Endometrial microvascular endothelial cells (primary cell): ENCODE results near the gene TMEM98. TPM values are rescaled to one million over a fixed set of nuclear protein-coding genes. Genes with fewer than 3 reads are reported as not detected.
"Not testable (repeated sequence)": the region's sequence is repeated elsewhere in the genome, so short reads cannot be mapped to it uniquely, and the experiment has no call there.

Experiments used
- in situ Hi-C: cut with HindIII; loops from 2 replicates; pipeline ENCODE4 v1.10.0; 2017; ENCODE audit warnings: low sequenced_read_pairs, low pct_unique_long_range_greater_than_20kb; ENCODE audit errors: inconsistent ontology term
- total RNA-seq: library from RNA; depleted of rRNA; stranded (reverse); fragments of >200 nt; gene quantifications from one replicate; pipeline ENCODE4 v1.2.3, GENCODE V29; 2015; ENCODE audit errors: inconsistent ontology term

Gene TMEM98
- total RNA-seq, 1 donor from 2014 or later, result 126 TPM

DNA sequence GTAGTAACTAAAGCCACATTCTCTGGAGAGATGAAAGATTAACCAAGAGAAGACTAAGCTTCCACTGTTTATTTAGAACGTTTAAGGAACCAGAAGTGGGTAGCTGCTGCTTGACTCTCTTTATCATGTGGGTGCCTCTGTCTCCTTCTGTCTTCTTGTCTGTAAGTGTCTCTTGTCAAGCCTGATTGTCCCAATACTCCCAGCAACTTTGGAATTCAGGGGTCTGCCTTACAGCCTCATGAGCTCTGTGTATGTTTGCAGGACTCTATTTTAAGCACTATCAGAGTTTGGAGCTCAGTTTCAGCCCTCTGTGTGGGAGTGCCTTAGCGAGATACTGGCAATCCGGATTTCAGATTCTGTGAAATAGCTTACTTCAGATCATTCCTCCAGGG is 34.4 kb downstream of the TMEM98 start:
- in situ Hi-C loops, result no loop called here

DNA sequence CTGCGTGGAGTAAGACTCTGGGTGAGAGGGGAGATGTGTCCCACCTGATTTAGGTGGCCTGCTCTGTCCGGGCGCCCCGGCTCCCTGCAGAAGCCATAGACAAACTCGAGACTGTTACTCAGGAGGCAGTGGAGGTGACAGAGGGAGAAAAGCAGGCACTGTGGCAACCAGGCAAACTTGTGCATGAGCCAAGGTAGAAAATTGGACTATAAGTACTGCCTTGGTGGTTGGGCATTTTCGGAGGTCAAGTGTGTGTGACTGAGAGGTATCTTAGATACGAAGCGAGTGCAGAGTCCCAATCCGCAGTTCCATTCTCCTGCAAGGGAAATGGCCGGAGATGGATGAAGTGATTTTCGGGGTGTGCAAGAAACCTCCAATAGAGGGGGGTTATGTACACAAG is 36.6 kb downstream of the TMEM98 start:
- in situ Hi-C loops, result no loop called here

DNA sequence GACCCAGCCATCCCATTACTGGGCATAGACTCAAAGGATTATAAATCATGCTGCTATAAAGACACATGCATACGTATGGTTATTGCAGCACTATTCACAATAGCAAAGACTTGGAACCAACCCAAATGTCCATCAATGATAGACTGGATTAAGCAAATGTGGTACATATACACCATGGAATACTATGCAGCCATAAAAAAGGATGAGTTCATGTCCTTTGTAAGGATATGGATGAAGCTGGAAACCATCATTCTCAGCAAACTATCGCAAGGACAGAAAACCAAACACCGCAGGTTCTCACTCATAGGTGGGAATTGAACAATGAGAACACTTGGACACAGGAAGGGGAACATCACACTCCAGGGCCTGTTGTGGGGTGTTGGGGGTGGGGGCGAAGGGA is 41.3 kb downstream of the TMEM98 start:
- in situ Hi-C loops, result not testable (repeated sequence)

DNA sequence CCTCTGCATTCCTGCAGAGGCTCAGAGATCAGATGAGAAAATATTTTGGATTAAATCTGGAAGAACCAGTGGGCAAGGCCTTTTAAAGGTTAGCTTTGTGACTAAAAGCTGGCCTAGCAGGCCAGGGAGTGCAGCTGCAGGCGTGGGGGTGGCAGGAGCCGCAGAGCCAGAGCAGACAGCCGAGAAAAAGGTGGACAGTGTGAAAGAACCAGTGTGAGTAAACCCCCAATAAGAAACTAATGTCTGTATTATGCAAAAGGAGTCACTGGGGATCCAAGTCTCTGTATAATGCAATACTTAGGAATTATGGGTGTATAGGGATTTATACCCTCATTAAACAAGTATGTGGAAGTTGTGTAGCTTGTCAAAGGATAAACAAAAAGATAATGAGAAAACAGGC is 42.3 kb downstream of the TMEM98 start:
- in situ Hi-C loops, result no loop called here

DNA sequence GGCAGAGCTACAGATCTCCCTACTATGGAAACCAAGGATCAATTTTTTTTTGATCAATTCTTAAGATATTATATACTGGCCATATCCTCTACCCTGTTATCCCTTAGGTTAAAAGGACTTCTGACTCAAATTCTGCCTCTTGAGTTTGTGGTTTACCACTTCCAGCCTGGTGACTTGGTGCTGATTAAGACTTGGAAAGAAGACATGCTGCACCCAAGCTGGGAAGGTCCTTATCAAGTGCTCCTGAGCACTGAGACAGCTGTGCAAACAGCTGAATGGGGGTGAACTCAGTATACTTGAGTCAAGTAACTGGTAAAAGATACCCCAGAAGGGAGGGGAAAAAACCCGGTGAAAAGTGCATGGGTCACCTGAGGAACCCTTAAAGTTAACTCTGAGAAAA is 43.2 kb downstream of the TMEM98 start:
- in situ Hi-C loops, result no loop called here

DNA sequence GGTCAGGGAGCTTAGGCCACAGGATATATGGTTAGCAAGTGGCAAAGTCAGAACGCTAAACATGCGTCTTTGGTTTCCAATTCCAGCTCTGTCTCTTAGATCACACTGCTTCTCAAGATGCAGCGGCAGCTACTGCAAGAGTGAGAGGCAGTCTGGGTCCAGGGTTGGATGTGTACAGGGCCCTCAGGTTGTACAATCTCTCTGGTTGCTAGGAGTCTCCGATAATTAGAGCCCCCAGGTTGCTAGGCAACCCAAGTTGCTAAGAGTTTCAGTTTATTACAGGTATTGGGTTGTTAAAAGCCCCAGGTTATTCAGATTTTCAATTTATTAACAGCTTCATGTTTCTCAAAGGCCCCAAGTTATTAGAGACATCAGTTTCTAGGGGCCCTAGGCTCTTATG is 48.2 kb downstream of the TMEM98 start:
- in situ Hi-C loops, result no loop called here

DNA sequence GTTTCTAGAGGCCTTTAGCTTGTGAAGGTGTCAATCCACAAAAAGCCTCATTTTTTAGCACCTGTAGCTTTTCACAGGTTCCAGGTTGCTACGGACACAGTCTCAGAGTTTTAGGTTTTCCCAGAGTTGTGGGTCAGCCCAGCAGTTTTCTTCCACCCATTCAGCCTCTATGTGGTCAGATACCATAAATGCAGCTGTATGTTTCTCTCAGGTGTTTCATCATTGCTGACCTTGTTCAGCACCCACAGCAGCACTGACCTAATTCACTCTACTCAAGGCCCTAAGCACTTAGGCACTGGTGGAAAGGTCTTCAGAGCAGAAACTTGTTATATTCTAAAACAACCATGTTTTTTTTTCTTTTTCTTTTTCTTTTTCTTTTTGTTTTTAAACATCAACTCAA is 48.7 kb downstream of the TMEM98 start:
- in situ Hi-C loops, result no loop called here

DNA sequence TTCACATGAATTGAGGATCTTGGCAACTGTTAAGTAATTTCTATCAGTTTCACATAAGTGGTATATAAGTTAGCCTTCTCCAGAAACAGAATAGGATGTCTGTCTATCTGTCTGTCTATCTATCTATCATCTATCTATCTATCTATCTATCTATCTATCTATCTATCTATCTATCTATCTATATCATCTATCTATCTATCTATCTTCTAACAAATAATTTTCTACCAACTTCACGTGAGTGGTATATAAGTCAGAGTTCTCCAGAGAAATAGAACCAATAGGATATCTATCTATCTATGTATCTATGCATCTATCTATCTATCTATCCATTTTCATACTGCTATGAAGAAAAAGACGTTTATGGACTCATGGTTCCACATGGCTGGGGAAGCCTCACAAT is 52.3 kb downstream of the TMEM98 start:
- in situ Hi-C loops, result no loop called here

DNA sequence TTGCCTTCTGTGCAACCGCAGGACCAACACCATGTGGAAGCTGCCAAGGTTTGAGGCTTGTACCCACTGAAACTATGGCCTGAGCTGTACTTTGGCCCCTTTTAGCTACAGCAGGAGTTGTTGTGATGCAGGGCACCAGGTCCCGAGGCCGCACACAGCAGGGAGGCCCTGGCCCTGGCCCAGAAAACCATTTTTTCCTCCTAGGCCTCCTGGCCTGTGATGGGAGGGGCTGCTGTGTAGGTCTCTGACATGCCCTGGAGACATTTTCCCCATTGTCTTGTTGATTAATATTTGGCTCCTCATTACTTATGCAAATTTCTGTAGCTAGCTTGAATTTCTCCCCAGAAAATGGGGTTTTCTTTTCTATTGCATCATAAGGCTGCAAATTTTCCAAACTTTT is 53.7 kb downstream of the TMEM98 start:
- in situ Hi-C loops, result not testable (repeated sequence)

DNA sequence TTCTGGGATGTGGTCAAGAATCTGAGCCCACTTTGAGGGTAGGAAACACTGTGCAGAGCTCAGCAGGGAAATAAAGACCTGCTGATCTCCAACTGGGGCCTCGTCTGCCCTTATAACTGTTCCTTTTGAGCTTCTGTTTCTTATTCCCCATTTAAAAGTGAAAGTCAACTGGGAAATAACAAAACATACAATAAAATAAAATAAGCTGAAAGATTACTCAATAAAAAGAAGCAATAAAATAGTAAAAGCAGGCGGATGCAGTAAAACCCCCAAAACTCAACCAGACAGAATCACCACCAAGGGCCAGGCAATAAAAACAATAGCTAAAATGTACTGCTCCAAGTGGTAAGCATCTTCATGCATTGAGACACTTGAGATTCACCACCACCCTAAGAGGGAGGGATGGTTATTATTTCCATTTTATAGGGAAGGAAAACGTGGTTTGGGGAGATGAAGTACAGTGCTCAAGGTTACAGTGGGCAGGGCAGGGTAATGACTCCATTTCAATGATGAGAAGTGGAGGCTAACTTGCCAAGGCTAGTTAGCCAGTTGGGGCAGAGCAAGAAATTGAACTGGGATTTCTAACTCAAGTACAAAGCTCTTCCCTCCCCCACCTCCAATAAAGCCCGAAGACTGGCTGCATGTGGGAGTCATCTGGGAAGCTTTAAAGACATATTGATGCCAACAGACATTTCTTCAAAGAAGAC is 57.2 kb downstream of the TMEM98 start:
- in situ Hi-C loops, result no loop called here

DNA sequence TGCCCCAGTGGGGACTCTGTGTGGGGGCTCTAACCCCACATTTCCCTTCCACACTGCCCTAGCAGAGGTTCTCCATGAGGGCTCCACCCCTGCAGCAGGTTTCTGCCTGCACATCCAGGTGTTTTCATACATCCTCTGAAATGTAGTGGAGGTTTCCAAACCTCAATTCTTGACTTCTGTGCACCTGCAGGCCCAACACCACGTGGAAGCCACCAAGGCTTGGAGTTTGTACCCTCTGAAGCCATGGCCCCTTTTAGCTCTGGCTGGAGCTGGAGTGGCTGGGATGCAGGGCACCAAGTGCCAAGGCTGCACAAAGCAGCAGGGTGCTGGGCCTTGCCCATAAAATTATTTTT is 59.5 kb downstream of the TMEM98 start:
- in situ Hi-C loops, result not testable (repeated sequence)

DNA sequence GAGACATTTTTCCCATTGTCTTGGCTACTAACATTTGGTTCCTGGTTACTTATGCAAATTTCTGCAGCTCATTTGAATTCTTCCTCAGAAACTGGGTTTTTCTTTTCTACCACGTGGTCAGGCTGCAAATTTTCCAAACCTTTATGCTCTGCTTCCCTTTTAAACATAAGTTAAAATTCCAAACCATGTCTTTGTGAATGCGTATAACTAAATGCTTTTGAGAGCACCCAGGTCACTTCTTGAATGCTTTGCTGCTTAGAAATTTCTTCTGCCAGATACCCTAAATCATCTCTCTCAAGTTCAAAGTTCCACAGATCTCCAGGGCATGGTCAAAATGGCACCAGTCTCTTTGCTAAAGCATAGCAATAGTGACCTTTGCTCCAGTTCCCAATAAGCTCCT is 59.9 kb downstream of the TMEM98 start:
- in situ Hi-C loops, result not testable (repeated sequence)

DNA sequence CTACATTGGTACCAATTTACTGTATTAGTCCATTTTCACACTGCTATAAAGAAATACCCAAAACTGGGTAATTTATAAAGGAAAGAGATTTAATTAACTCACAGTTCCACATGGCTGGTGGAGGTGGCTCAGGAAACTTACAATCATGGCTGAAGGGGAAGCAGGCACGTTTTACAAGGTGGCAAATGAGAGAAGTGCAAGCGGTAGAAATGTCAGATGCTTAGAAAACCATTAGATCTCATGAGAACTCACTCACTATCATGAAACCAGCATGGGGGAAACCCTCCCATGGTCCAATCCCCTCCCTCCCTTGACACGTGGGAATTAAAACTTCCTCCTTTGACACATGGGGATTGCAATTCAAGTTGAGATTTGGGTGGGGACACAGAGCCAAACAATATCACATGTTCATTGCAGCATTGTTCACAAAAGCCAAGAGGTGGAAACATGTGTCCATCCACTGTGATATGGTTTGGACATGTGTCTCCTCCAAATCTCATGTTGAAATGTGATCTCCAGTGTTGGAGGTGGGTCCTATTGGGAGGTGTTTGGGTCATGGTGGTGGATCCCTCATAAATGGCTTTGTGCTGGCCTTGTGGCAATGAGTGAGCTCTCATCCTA is 60.6 kb downstream of the TMEM98 start:
- in situ Hi-C loops, result no loop called here

DNA sequence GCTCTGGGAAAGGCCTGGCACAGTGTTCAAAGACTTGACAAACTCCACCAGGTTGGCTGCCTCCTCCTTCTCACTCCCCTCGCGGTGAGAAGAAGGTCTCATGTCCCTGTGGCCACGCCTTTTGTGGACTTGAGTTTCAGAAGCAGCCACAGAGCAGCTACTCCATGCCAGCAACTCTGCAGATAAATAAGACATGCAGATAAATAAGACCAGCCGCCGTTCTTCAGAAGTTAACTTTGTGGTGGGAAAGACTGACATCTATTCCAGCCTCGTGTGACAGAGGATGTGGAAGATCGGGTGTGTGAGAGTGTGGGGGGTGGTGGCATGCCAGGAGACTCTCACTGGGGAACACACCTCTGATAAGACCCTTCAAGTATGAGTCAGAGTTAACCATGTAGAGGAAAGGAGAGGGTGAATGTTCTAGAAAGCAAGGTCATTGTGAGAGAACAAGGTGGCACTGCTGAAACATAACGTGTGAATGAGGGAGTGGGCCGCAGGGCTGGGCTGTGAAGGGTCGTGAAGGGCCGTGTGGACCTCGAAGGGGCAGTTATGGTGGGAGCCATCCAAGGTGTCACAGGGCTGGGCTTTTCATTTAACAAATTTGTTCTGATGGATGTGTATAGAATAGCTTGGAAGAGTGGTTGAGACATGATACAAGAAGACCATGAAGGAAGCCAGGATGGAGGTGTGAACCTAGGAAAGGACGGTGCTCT is 64.5 kb downstream of the TMEM98 start:
- in situ Hi-C loops, result no loop called here

DNA sequence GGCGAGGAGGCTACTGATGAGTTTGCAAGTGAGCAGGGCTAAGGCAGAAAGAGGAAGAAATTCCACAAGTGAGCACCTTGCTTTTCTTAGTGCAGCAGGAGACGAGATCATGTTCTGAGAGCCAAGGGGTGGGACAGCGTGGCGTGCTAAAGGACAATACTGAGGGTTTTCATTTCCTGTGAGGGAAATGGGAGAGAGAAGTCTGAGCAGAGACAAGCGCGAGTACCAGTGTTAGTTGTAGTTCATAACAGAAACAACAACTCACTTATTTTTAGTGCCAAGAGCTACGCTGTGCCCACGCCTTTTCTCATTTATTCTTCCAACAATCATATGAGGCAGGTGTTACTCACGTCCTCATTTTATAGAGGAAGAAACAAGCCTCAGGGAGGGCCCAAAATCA is 66.0 kb downstream of the TMEM98 start:
- in situ Hi-C loops, result no loop called here

Other genes starting within 250 kb of the TMEM98 start
- 29.8 TPM for gene MYO1D, start 51.0 kb upstream of the TMEM98 start, total RNA-seq
- not detected for gene SPACA3, start 63.7 kb downstream of the TMEM98 start, total RNA-seq